ENCODE data around the gene CCL5.

The CCL5 gene

GRCh38 chr17:35890774-35891155, 10.6 kb upstream of the CCL5 start:
- TF ChIP-seq CTCF (IDR thresholded peaks at IDR 0.05) (no peak), ZFX (IDR thresholded peaks at IDR 0.05; ENCODE audit: borderline replicate concordance) (no peak)
- no peak overlapping the region for H3K27ac ChIP-seq

- TF ChIP-seq CTCF (IDR thresholded peaks at IDR 0.05) (no peak), ZFX (IDR thresholded peaks at IDR 0.05; ENCODE audit: borderline replicate concordance) (no peak)
- H3K27ac ChIP-seq = no peak overlapping the region
These were observed 9.9 kb upstream of the CCL5 start for GRCh38 chr17:35889818-35890773.

GRCh38 chr17:35889241-35889640, 9.1 kb upstream of the CCL5 start:
- H3K27ac ChIP-seq = no peak overlapping the region
- no peak for TF ChIP-seq ZFX (IDR thresholded peaks at IDR 0.05; ENCODE audit: borderline replicate concordance)
- TF ChIP-seq CTCF (IDR thresholded peaks at IDR 0.05) = no peak

GRCh38 chr17:35878361-35878760, 1.8 kb downstream of the CCL5 start:
- TF ChIP-seq CTCF (IDR thresholded peaks at IDR 0.05) (no peak), ZFX (IDR thresholded peaks at IDR 0.05; ENCODE audit: borderline replicate concordance) (no peak)
- H3K27ac ChIP-seq = no peak overlapping the region

GRCh38 chr17:35877345-35878029, 2.7 kb downstream of the CCL5 start:
- H3K27ac ChIP-seq = no peak overlapping the region
- TF ChIP-seq ZFX (IDR thresholded peaks at IDR 0.05; ENCODE audit: borderline replicate concordance) = no peak
- no peak for TF ChIP-seq CTCF (IDR thresholded peaks at IDR 0.05)

GRCh38 chr17:35876534-35876933, 3.6 kb downstream of the CCL5 start:
- H3K27ac ChIP-seq = no peak overlapping the region
- no peak for TF ChIP-seq ZFX (IDR thresholded peaks at IDR 0.05; ENCODE audit: borderline replicate concordance)
- no peak for TF ChIP-seq CTCF (IDR thresholded peaks at IDR 0.05)

- TF ChIP-seq CTCF (IDR thresholded peaks at IDR 0.05) (no peak), ZFX (IDR thresholded peaks at IDR 0.05; ENCODE audit: borderline replicate concordance) (no peak)
- H3K27ac ChIP-seq = no peak overlapping the region
These were observed 4.4 kb downstream of the CCL5 start for GRCh38 chr17:35875800-35876139.
